NCI-H1694 (cell line): ENCODE data around the gene IFT88.

Source experiments
- DNase-seq: peaks from one replicate; lab custom pipeline; 2025; lab: John Stamatoyannopoulos, UW

The IFT88 gene

DNA sequence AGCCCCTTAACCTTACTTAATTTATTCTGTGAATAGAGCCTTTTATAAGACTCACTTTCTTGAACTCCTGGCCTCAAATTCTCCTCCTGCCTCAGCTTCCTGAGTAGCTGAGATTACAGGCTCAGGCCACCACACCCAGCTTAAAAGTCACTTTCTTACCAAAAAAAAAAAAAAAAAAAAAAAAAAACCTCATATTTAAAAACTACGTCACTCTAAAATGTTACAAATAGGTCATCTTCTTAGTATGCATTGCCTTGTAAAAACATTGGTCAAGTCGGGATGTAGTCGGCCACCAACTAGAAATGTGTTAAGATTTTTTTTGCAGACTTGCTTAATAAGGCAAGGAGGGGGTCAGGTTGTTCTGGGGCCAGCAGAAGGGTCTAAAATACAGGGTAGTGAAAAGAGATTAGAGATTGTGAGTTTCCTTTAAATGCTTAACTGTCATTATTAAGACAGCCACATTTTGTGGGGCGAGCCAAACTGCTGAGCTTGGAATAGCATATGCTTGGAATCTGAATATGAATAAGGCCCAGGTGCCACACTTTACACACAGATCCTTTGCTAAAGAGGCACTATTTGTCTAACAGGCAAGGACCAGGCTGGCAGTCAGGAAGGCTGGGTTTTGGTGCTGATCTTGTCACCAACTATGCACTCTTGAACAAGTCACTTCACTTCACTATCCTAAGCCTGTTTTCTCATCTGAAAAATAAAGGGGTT, 120.1 kb downstream of the IFT88 start:
- DNase-seq = no peak

GRCh38 chr13:20689291-20689690, 122.3 kb downstream of the IFT88 start:
- DNase-seq = no peak

GRCh38 chr13:20691616-20692015, 124.7 kb downstream of the IFT88 start:
- no peak for DNase-seq

DNA sequence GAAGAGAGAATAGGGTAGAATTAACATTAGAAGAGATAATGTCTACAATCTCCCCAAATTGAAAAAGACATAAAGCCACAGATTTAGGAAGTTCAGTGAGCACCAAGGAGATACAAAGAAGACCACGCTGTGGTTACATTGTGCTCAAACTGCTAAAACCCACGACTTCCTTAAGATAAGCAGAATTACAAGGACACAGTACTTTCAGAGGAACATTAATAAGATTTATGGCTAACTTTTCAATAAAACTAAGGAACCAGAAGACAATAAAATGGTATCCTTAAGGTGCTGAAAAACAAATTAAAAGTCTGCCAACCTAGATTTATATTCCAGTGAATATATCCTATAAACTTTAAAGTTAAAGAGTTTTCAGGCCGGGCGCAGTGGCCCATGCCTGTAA, 129.1 kb downstream of the IFT88 start:
- DNase-seq = no peak

- DNase-seq = no peak
Observed at GRCh38 chr13:20699715-20700114, 132.8 kb downstream of the IFT88 start.

- DNase-seq = no peak
Observed at GRCh38 chr13:20700288-20700687, 133.3 kb downstream of the IFT88 start.

DNA sequence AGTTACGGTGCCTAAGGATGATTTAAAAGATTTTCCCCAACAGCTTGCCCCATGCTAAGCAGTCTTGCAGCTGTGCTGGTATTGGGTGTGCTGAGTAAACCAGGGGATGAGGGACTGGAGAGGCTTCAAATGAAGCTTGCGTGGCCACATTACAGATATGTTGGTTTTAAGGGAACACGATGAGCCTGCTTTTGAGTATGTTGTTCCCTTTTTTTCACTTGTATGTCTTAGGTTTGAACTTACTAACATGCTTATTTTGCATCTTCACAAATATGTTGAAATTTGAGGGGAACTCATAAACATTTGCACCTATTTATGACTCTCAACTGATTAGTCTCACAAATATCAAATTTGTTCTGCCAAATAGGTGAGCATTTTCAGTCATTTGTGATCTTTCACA, 134.5 kb downstream of the IFT88 start:
- no peak for DNase-seq

DNA sequence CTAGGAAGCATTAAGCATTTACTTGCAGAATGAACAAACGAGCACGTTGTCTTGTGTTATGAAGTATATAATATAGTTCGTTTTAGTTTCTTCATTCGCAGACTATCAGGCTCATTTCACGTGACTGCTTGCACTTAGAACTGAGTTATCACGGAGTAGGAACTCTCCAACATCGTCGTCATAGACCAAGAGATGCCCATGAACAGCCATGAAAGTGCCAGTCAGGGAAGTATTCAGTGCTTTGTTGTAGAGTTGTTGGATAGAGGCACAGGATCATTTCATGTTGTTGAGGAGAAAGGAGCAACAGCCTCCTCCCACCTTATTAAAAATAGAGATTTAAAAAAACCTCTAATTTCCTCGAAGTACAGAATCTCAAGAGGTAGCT, 135.6 kb downstream of the IFT88 start:
- no peak for DNase-seq

DNA sequence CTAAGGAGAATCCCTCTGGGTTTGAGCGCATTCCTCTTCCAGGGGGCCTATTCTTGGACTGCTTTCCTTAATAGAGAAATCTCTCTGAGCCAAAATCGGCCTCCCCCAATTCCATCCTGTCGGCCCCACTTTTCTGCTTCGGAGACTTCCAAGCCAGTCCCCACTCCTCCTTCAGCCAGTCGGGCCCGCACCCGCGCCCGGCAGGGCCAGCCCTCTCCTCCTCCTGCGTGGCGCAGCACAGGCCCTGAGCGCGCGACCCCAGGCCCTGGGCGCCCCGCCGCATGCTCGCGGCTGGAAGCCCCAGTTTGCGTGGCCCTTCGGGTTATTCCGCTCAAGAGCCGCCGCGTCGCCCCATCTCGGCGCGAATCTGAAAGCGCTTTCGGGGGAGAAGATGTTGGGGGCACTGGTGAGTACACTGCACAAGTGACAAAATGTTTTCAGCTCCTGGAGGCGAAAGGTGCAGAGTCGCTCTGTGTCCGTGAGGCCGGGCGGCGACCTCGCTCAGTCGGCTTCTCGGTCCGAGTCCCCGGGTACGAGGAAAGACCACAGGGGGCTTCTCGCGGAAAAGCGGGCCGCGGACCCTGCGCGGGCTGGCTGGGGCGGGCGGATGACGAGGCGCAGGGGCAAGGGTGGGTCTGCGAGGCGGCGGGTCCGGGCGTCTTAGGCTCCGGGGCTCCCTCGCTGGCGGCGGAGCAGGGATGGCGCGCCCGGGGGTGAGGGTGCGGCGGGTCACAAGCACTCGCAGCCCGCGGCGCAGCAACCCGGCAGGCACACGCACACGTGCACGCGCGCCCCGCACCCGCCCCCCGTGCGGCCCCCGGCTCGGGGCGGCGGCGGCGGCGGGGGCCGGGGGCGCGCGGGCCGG, 136.2 kb downstream of the IFT88 start, which contains the start of gene IL17D:
Gene IL17D, plus strand, starts transcription at position 785 of the 865 bp plus-strand sequence. CDS start 303 bp downstream, outside the sequence.
- no peak for DNase-seq

DNA sequence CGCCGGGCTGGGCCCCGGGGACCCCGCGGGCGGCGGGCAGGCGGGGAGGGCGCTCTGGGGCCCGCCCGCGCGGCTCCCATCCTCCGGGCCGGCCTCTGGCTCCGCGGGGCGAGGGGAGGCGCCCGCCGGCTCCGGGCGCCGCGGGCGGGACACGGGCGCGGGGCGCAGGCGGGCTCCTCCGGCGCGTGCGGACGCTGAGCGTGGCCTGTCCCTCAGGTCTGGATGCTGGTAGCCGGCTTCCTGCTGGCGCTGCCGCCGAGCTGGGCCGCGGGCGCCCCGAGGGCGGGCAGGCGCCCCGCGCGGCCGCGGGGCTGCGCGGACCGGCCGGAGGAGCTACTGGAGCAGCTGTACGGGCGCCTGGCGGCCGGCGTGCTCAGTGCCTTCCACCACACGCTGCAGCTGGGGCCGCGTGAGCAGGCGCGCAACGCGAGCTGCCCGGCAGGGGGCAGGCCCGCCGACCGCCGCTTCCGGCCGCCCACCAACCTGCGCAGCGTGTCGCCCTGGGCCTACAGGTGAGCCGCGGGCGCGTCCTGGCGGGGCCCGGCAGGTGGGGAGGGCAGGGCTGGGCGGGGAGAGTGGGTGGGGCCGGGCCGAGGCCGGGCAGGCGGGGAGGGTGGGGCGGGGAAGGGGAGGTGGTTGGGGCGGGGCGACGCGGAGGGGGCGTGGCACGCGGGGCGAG, 137.0 kb downstream of the IFT88 start:
- peak; percentile 4 for DNase-seq

DNA sequence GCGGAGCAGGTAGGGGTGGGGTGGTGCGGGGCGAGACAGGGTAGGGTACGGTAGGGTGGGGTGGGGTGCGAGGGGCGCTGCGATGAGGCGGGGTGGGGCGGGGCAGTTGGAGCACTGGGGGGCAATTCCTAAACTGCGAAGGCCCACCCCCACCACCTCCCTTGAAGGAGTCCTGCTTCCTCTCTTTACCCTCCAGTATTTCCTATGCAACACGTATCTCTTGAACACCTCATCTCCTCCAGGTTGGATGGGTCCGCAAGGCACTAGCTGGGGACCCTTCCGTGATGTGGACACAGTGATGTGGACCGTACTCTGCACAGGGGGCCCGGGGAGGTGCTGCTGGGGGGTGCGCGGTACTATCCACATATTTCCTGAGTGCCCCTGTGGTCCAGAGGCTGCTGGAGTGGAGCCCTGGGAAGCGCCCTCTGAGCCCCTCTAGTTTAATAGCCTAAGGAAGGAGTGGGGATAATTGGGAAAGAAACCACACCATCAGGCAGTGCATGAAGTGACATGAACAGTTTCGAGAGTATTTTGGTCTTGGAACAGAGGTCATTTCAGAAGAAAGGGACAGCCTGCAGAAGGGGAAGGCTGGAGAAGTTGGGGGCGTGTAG, 137.6 kb downstream of the IFT88 start:
- no peak for DNase-seq

GRCh38 chr13:20706661-20707060, 139.7 kb downstream of the IFT88 start:
- no peak for DNase-seq

- DNase-seq = no peak
Observed at GRCh38 chr13:20708216-20708615, 141.3 kb downstream of the IFT88 start.

DNA sequence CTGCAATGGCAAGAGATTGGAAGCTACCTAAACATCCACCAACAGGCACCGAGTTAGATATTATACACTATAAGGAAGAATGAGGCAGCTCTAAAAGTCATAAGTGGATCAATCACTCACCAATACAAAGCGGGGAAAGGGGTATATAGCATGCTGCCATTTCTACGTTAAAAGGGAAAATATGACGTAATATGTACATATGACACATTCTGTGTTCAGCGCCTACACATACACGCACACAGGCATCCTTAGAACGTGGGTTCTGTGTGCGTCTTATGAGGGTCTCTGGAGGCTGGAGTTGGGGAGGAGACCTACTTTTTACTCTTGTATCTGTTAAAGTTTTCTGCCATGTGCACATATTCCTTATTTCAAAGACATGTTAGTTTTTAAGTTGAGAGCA, 142.4 kb downstream of the IFT88 start:
- no peak for DNase-seq

DNA sequence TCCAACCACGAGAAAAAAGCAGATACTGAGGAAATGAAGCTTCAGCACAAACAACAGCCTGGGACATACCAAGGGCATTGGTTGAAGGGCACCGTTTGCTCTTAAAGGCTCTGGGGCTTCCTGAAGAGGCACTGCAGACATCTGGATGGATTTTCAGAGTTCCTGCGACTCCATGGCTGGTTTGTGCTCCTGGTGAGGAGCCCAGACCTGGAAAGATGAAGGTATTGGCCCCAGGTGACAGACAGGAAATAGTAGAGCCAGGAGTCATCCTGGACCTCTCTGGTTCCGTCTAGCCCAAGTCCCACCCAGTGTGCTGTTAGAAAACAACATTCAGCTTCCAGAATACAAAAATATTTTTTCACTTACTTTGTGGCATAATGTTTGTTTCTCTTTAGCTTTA, 142.8 kb downstream of the IFT88 start:
- DNase-seq = no peak

DNA sequence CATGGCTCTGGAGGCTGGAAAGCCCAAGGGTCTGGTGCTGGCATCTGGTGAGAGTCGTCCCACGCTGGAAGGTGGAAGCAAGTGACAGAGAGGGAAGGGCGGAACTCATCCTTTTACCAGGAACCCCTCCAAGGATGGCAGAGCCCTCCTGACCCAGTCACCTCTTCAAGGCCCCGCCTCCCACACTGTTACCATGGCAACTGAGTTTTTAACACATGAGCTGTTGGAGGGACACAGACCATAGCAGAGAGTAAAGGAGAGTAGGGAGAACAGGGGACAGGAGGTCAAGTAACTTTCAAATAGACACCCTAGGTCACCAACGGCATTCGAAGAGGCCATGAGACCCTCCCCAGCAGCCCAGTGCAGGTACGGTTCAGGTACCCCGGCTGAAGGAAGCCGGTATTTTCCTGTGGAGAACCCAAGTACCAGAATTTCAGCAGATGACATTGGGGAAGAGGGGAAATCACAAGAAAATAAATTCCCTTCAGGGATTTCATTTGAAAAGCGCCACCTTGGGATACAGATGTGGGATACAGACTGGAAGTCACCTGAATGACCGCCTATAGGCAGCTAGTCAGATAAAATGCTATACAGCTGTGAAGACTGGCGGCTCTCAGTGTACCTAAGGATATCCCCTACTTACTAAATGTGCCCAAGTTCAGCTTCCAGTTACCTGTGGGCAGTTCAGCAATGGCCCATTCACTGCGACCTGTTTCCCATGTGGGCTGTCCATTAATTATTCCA, 144.5 kb downstream of the IFT88 start:
- DNase-seq = no peak

GRCh38 chr13:20713014-20713376, 146.0 kb downstream of the IFT88 start:
- no peak for DNase-seq

GRCh38 chr13:20713751-20714150, 146.8 kb downstream of the IFT88 start:
- DNase-seq = no peak

DNA sequence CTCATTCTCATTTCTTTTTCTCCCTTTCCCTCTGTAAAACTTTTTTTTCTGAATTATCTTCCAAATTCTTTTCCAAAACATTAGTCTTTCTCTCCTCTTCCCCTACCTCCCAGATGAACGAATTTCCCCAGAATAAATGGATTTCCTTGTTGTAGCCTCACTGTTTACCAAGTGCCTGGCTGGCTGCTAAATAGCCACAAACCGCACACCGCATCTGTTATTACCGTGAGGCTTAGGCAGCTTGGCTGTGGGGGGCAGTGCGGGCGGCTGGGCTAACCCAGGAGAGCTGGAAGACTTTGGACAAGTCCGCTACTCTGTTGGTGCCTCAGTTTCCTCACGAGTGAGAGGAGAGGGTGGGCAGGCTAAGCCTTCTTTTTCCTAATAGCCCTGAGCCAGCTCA, 147.2 kb downstream of the IFT88 start:
- DNase-seq = no peak

DNA sequence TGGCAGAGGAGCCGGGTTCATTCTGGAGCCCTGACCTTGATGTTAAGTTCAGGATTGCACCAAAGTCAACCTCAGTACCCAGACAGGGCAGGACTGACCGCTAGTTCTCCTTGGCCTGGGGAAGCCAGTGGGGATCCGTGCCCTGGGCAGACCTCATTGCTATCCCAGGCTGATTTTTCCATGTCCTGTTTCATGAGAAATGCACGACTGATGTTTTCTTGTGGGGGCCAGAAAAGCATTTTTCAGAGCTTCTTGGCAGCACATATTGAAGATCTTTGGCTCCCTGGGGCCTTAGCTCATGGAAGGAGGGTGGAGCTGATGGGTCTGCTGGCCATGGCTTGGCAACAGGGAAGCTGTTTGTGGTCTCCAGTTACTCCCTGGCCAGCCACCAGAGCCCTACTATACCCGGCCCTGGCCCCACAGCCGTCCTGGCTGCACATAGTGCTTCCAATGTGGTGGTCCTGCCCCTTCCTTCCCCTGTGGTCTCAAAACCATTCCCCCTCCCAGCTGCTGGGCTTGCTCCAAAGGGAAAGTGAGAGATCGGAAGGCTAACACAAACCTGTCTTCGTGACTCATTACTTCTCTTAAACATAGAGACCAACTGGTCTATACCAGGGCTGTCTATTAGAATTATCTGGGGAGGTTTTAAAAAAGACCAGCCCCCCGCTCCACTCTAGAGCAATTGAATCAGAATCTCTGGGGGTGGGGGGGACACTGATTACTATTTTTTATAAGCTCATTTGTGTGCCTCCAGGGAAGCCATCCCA, 147.8 kb downstream of the IFT88 start:
- no peak for DNase-seq

GRCh38 chr13:20715330-20715712, 148.4 kb downstream of the IFT88 start:
- no peak for DNase-seq
